Activated naive CD4-positive, alpha-beta T cell treated with anti-CD3 and anti-CD28 coated beads, Interleukin-2, amount 10 ng/mL, durations not matched to agents 7 days and 5 days (primary cell): ENCODE results near the gene RCC2.
"Not testable (repeated sequence)": the region's sequence is repeated elsewhere in the genome, so short reads cannot be mapped to it uniquely, and the experiment has no call there.

Source experiments
- CTCF ChIA-PET: fragments of 350-600 bp; sonication (Branson Sonifier 250); formaldehyde crosslinking; loops from one replicate; lab custom pipeline; 2021; ENCODE audit warnings: antibody characterized with exemption; lab: Charles Lee
- DNase-seq: peaks from one replicate; pipeline ENCODE4 v3.0.0-alpha.2; 2020
- H3K27ac Mint-ChIP-seq: one replicate; pipeline ENCODE4 v1.8.0; 2021; ENCODE audit warnings: mild to moderate bottlenecking, moderate library complexity, mixed read lengths
- H3K27me3 Mint-ChIP-seq: one replicate; pipeline ENCODE4 v1.8.0; 2021; ENCODE audit warnings: mild to moderate bottlenecking, mixed read lengths
- H3K36me3 Mint-ChIP-seq: one replicate; pipeline ENCODE4 v1.8.0; 2021; ENCODE audit warnings: mixed read lengths
- H3K4me1 Mint-ChIP-seq: one replicate; pipeline ENCODE4 v1.8.0; 2021; ENCODE audit warnings: mixed read lengths
- H3K4me3 Mint-ChIP-seq: one replicate; pipeline ENCODE4 v1.8.0; 2021; ENCODE audit warnings: mild to moderate bottlenecking, moderate library complexity, mixed read lengths
- H3K9me3 Mint-ChIP-seq: one replicate; pipeline ENCODE4 v1.8.0; 2021; ENCODE audit warnings: mixed read lengths

RCC2 gene

GRCh38 chr1:17463991-17464390, 24.5 kb upstream of the RCC2 start:
- H3K36me3 Mint-ChIP-seq, result no peaks in the 10 kb centered on the region
- H3K9me3 Mint-ChIP-seq, result no peaks in the 10 kb centered on the region
- peaks cover 6% of the 10 kb centered on the region for H3K27me3 Mint-ChIP-seq
- CTCF ChIA-PET, result no interaction called here
- H3K4me3 Mint-ChIP-seq, result no peak overlapping the region
- DNase-seq, result no peak
- H3K4me1 Mint-ChIP-seq, result no peaks in the 10 kb centered on the region
- H3K27ac Mint-ChIP-seq, result no peak overlapping the region

GRCh38 chr1:17462669-17463068, 23.2 kb upstream of the RCC2 start:
- H3K4me3 Mint-ChIP-seq, result no peak overlapping the region
- no peaks in the 10 kb centered on the region for H3K27me3 Mint-ChIP-seq
- H3K4me1 Mint-ChIP-seq, result no peaks in the 10 kb centered on the region
- no peaks in the 10 kb centered on the region for H3K36me3 Mint-ChIP-seq
- H3K27ac Mint-ChIP-seq, result no peak overlapping the region
- H3K9me3 Mint-ChIP-seq, result no peaks in the 10 kb centered on the region
- no peak for DNase-seq
- CTCF ChIA-PET, result no interaction called here

GRCh38 chr1:17460219-17460618, 20.7 kb upstream of the RCC2 start:
- DNase-seq, result no peak
- no peaks in the 10 kb centered on the region for H3K27me3 Mint-ChIP-seq
- no peaks in the 10 kb centered on the region for H3K9me3 Mint-ChIP-seq
- H3K27ac Mint-ChIP-seq, result no peak overlapping the region
- no peaks in the 10 kb centered on the region for H3K4me1 Mint-ChIP-seq
- CTCF ChIA-PET, result no interaction called here
- H3K36me3 Mint-ChIP-seq, result no peaks in the 10 kb centered on the region
- no peak overlapping the region for H3K4me3 Mint-ChIP-seq

- CTCF ChIA-PET, result no interaction called here
- Mint-ChIP-seq H3K4me1 (no peaks in the 10 kb centered on the region), H3K36me3 (no peaks in the 10 kb centered on the region), H3K27me3 (no peaks in the 10 kb centered on the region), H3K4me3 (no peak overlapping the region), H3K27ac (no peak overlapping the region), H3K9me3 (no peaks in the 10 kb centered on the region)
- no peak for DNase-seq
Observed at GRCh38 chr1:17458794-17459193, 19.3 kb upstream of the RCC2 start.

GRCh38 chr1:17452686-17453085, 13.2 kb upstream of the RCC2 start:
- Mint-ChIP-seq H3K4me3 (no peak overlapping the region), H3K27me3 (no peaks in the 10 kb centered on the region), H3K4me1 (no peaks in the 10 kb centered on the region), H3K27ac (no peak overlapping the region), H3K9me3 (no peaks in the 10 kb centered on the region), H3K36me3 (no peaks in the 10 kb centered on the region)
- DNase-seq, result no peak
- CTCF ChIA-PET, result interaction anchor here (1.4 kb wide), 1 partner anchor 11 kb away, joined by 3 read pairs; no protein-coding TSS in a partner anchor

GRCh38 chr1:17452203-17452602, 12.7 kb upstream of the RCC2 start:
- not testable (repeated sequence) for H3K9me3 Mint-ChIP-seq, DNase-seq, H3K36me3 Mint-ChIP-seq, H3K27ac Mint-ChIP-seq, H3K4me3 Mint-ChIP-seq, H3K4me1 Mint-ChIP-seq, H3K27me3 Mint-ChIP-seq
- CTCF ChIA-PET, result interaction anchor here (1.4 kb wide), 1 partner anchor 11 kb away, joined by 3 read pairs; no protein-coding TSS in a partner anchor

GRCh38 chr1:17451731-17452130, 12.3 kb upstream of the RCC2 start:
- H3K27me3 Mint-ChIP-seq, result no peaks in the 10 kb centered on the region
- H3K36me3 Mint-ChIP-seq, result no peaks in the 10 kb centered on the region
- no peak for DNase-seq
- H3K9me3 Mint-ChIP-seq, result no peaks in the 10 kb centered on the region
- CTCF ChIA-PET, result interaction anchor here (1.4 kb wide), 1 partner anchor 10 kb away, joined by 3 read pairs; no protein-coding TSS in a partner anchor
- H3K27ac Mint-ChIP-seq, result no peak overlapping the region
- no peaks in the 10 kb centered on the region for H3K4me1 Mint-ChIP-seq
- no peak overlapping the region for H3K4me3 Mint-ChIP-seq

GRCh38 chr1:17447501-17447992, 8.1 kb upstream of the RCC2 start:
- CTCF ChIA-PET, result no interaction called here
- DNase-seq, result no peak
- H3K36me3 Mint-ChIP-seq, result peaks cover 2% of the 10 kb centered on the region
- peaks cover 12% of the 10 kb centered on the region for H3K4me1 Mint-ChIP-seq
- no peak overlapping the region for H3K4me3 Mint-ChIP-seq
- no peak overlapping the region for H3K27ac Mint-ChIP-seq
- no peaks in the 10 kb centered on the region for H3K27me3 Mint-ChIP-seq
- H3K9me3 Mint-ChIP-seq, result no peaks in the 10 kb centered on the region

GRCh38 chr1:17442841-17443240, 3.4 kb upstream of the RCC2 start:
- no peaks in the 10 kb centered on the region for H3K9me3 Mint-ChIP-seq

GRCh38 chr1:17441993-17442357, 2.5 kb upstream of the RCC2 start:
- CTCF ChIA-PET, result interaction anchor here (1.0 to 1.3 kb wide), 2 partner anchors 9 to 11 kb away, joined by 3 read pairs; no protein-coding TSS in a partner anchor
- no peaks in the 10 kb centered on the region for H3K9me3 Mint-ChIP-seq
- no peak for DNase-seq
- peaks cover 37% of the 10 kb centered on the region for H3K4me1 Mint-ChIP-seq
- H3K4me3 Mint-ChIP-seq, result peak overlapping the region; percentile 77
- no peaks in the 10 kb centered on the region for H3K27me3 Mint-ChIP-seq
- H3K36me3 Mint-ChIP-seq, result peaks cover 7% of the 10 kb centered on the region
- H3K27ac Mint-ChIP-seq, result peak overlapping the region; percentile 89

More at GRCh38 chr1:17442841-17443240, 3.4 kb upstream of the RCC2 start:
- no peak for DNase-seq
- CTCF ChIA-PET, result interaction anchor here (1.3 kb wide), 1 partner anchor 10 kb away, joined by 3 read pairs; no protein-coding TSS in a partner anchor
- H3K27ac Mint-ChIP-seq, result peak overlapping the region; percentile 52
- H3K4me1 Mint-ChIP-seq, result peaks cover 34% of the 10 kb centered on the region
- H3K27me3 Mint-ChIP-seq, result no peaks in the 10 kb centered on the region
- no peak overlapping the region for H3K4me3 Mint-ChIP-seq
- peaks cover 5% of the 10 kb centered on the region for H3K36me3 Mint-ChIP-seq

GRCh38 chr1:17441265-17441992, 2.0 kb upstream of the RCC2 start:
- H3K27ac Mint-ChIP-seq, result peak overlapping the region; percentile 89
- DNase-seq, result peak; percentile 39

GRCh38 chr1:17440827-17441168, 1.3 kb upstream of the RCC2 start:
- H3K27ac Mint-ChIP-seq, result peak overlapping the region; percentile 89
- H3K9me3 Mint-ChIP-seq, result no peaks in the 10 kb centered on the region
- no peak for DNase-seq
- H3K27me3 Mint-ChIP-seq, result no peaks in the 10 kb centered on the region
- H3K4me3 Mint-ChIP-seq, result peak overlapping the region; percentile 77
- CTCF ChIA-PET, result interaction anchor here (1.0 kb wide), 1 partner anchor 12 kb away, joined by 3 read pairs; no protein-coding TSS in a partner anchor
- peaks cover 15% of the 10 kb centered on the region for H3K36me3 Mint-ChIP-seq
- H3K4me1 Mint-ChIP-seq, result peaks cover 49% of the 10 kb centered on the region

More at GRCh38 chr1:17441265-17441992, 2.0 kb upstream of the RCC2 start:
- peak overlapping the region; percentile 77 for H3K4me3 Mint-ChIP-seq
- H3K9me3 Mint-ChIP-seq, result no peaks in the 10 kb centered on the region
- peaks cover 43% of the 10 kb centered on the region for H3K4me1 Mint-ChIP-seq
- no peaks in the 10 kb centered on the region for H3K27me3 Mint-ChIP-seq
- CTCF ChIA-PET, result interaction anchor here (1.0 kb wide), 1 partner anchor 11 kb away, joined by 3 read pairs; no protein-coding TSS in a partner anchor
- peaks cover 12% of the 10 kb centered on the region for H3K36me3 Mint-ChIP-seq

GRCh38 chr1:17440074-17440826, 773 bp upstream of the RCC2 start:
- H3K27me3 Mint-ChIP-seq, result no peaks in the 10 kb centered on the region
- H3K4me1 Mint-ChIP-seq, result peaks cover 53% of the 10 kb centered on the region
- peak overlapping the region; percentile 89 for H3K27ac Mint-ChIP-seq
- H3K9me3 Mint-ChIP-seq, result no peaks in the 10 kb centered on the region
- CTCF ChIA-PET, result interaction anchor here (0.6 kb wide), 1 partner anchor 120 kb away, joined by 3 read pairs; no protein-coding TSS in a partner anchor
- DNase-seq, result no peak
- peaks cover 15% of the 10 kb centered on the region for H3K36me3 Mint-ChIP-seq
- H3K4me3 Mint-ChIP-seq, result peak overlapping the region; percentile 77
